Coronary artery (tissue), 2 donors: ENCODE results near the gene DIAPH1.

Source experiments
- DNase-seq: peaks from one replicate; pipeline ENCODE4 v3.0.0-alpha.2; 2017; ENCODE audit warnings: low spot score
- H3K27ac ChIP-seq, 2 donors: fragments of 200-600 bp; sonication (generic); one replicate each; pipeline ENCODE4 v1.5.1; 2016 to 2019
- H3K4me3 ChIP-seq: fragments of 200-600 bp; sonication (generic); 2 replicates; pipeline ENCODE4 v1.5.1; 2016; ENCODE audit warnings: mild to moderate bottlenecking, moderate library complexity
- TF ChIP-seq, protein P1 (sequence below): fragments of 200-600 bp; sonication (generic); IDR thresholded peaks from one replicate; pipeline ENCODE4 v1.5.1; 2019; ENCODE audit warnings: antibody characterized with exemption

DIAPH1 gene

GRCh38 chr5:141521244-141521781 is 97.5 kb downstream of the DIAPH1 start:
- DNase-seq, result no peak
- Histone ChIP-seq H3K4me3 (no peak overlapping the region), H3K27ac (peak overlapping the region; percentile 67 to 70)
- TF ChIP-seq, protein P1, sequence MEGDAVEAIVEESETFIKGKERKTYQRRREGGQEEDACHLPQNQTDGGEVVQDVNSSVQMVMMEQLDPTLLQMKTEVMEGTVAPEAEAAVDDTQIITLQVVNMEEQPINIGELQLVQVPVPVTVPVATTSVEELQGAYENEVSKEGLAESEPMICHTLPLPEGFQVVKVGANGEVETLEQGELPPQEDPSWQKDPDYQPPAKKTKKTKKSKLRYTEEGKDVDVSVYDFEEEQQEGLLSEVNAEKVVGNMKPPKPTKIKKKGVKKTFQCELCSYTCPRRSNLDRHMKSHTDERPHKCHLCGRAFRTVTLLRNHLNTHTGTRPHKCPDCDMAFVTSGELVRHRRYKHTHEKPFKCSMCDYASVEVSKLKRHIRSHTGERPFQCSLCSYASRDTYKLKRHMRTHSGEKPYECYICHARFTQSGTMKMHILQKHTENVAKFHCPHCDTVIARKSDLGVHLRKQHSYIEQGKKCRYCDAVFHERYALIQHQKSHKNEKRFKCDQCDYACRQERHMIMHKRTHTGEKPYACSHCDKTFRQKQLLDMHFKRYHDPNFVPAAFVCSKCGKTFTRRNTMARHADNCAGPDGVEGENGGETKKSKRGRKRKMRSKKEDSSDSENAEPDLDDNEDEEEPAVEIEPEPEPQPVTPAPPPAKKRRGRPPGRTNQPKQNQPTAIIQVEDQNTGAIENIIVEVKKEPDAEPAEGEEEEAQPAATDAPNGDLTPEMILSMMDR, result no peak

DNA sequence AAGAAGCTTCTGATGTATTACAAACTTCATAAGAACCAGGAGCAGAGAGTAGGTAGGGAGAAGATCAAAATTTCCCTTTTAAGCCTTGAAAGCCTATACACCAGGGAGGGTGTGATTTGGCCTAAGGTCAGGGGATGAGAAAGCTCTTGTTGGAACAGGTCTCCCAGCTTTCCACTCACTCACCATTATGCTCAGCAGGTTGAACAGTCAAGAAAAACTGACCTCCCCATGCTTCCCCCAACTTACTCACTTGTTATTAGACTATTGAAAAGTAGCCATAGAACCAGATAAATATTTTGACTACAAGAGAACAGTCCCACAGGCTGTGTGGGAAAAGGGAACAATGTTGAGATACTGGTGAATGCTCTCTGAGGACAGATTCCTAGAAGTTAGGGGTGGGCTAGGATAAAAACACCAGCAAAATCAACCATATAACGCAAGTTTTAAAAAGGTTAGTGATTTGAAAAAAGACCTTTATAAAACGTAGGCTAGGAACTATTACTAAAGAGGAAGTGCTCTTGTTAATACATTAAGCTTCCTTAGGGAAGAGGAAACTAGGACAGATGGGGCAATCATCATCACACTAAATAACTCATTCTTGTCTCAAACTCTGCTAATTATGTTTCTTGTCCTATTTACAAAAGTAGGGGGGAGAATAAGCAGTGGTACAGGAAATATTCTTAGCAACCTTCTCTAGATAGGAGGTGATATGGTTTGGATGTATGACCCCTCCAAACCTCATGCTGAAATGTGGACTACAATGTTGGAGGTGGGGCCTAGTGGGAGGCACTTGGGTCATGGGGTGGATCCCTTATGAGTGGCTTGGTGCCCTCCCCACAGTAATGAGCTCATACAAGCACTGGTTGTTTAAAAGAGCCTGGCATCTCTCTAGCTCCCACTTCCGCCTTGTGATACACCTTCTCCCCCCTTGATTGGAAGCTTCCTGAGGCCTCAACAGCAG is 98.9 kb downstream of the DIAPH1 start:
- Histone ChIP-seq H3K27ac (peak overlapping the region in 1 of 2 donors; percentile 67), H3K4me3 (no peak overlapping the region)
- TF ChIP-seq, protein P1, result no peak
- no peak for DNase-seq

DNA sequence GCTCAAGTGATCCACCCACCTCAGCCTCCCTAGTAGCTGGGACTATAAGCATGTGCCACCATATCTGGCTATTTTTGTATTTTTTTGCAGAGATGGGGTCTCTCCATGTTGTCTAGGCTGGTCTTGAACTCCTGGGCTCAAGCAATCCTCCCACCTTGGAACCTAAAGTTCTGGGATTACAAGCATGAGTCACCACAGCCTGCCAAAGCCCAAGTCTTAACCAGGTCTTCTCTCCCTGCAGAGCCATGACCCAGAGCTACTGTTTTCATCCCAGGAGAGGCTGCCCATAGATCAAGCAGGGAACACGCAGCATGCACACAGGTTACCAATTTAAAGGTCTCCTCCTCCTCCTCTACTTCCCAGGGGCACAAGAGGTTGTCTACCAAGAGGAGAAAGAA is 100.2 kb downstream of the DIAPH1 start:
- TF ChIP-seq, protein P1, result no peak

GRCh38 chr5:141517880-141518617 is 100.8 kb downstream of the DIAPH1 start:
- DNase-seq, result no peak
- TF ChIP-seq, protein P1, result no peak
- H3K4me3 ChIP-seq, result no peak overlapping the region
- H3K27ac ChIP-seq, result peak overlapping the region in 1 of 2 donors; percentile 28

More for the DNA sequence above, 100.2 kb downstream of the DIAPH1 start:
- no peak for DNase-seq
- Histone ChIP-seq H3K4me3 (no peak overlapping the region), H3K27ac (no peak overlapping the region)

DNA sequence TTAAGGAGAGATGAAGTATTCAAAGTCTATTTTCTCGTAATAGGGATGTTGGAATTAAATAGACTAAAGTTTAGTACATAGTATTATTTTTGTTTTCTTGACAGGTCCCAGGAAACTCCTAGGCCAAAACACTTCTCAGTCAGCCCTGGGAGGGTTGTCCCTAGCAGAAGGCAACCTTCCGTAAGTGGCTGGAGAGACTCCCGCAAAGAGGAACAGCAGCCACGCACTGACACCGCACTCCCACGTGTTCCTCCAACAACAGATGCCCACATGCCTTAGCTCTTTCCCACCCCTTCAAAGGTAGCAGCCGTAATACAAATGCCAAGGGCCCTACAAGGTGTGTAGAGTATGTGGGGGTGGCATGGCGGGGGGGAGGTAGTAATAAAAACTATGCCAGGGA is 101.5 kb downstream of the DIAPH1 start:
- no peak for DNase-seq
- Histone ChIP-seq H3K4me3 (no peak overlapping the region), H3K27ac (peak overlapping the region in 1 of 2 donors; percentile 28)
- TF ChIP-seq, protein P1, result no peak

- TF ChIP-seq, protein P1, result no peak
- H3K4me3 ChIP-seq, result no peak overlapping the region
- no peak for DNase-seq
- peak overlapping the region; percentile 76 to 94 for H3K27ac ChIP-seq
These were observed 102.2 kb downstream of the DIAPH1 start for GRCh38 chr5:141516672-141517025.
